GM12878 (cell line): ENCODE measurements around the gene SEMA4C. TPM values are rescaled to one million over a fixed set of nuclear protein-coding genes. Genes with fewer than 3 reads are reported as not detected.

ENCODE experiments used
- ATAC-seq: fragments of 200-7000 bp; cut with Tn5 transposase; 3 replicates; pipeline ENCODE4 v1.9.1; 2020; ENCODE audit warnings: mild to moderate bottlenecking, moderate library complexity
- BruUV-seq: library from RNA; stranded (reverse); fragments of 400-500 nt; replicated peaks from 2 replicates; lab custom pipeline; 2021; lab: Mats Ljungman, UMichigan
- CTCF ChIA-PET: fragments of 300-600 bp; sonication (Branson Sonifier 250); formaldehyde crosslinking; extraction: SDS; loops from one replicate; lab custom pipeline; 2021; ENCODE audit warnings: inconsistent platforms; lab: Yijun Ruan, JAX
- POLR2A ChIA-PET: fragments of 350-600 bp; formaldehyde crosslinking; extraction: SDS; loops from one replicate; lab custom pipeline; 2021; ENCODE audit warnings: inconsistent platforms; lab: Charles Lee
- RAD21 ChIA-PET: fragments of 300-600 bp; sonication (Branson Sonifier 250); formaldehyde crosslinking; loops from one replicate; lab custom pipeline; 2023; ENCODE audit warnings: antibody characterized with exemption; ENCODE audit not compliant: unreplicated experiment; lab: Charles Lee
- SMC1A ChIA-PET: fragments of 300-600 bp; sonication (Branson Sonifier 250); formaldehyde crosslinking; loops from one replicate; lab custom pipeline; 2023; ENCODE audit not compliant: unreplicated experiment, uncharacterized antibody; lab: Charles Lee
- DNase-seq: peaks from one replicate; pipeline ENCODE4 v3.0.0-alpha.2; 2011; ENCODE audit warnings: low read depth, low spot score
- FAIRE-seq: peaks from 3 replicates; lab custom pipeline; 2011; peaks lifted over from hg19 to GRCh38; lab: Jason Lieb, UNC
- H2AFZ ChIP-seq: 2 replicates; pipeline ENCODE4 v1.6.0; 2011; ENCODE audit warnings: low read depth, low read length, control low read depth; ENCODE audit not compliant: control insufficient read depth
- H3K27ac ChIP-seq: 2 replicates; pipeline ENCODE4 v1.5.1; 2011; ENCODE audit warnings: control low read depth; ENCODE audit not compliant: control insufficient read depth, insufficient read depth
- H3K27me3 ChIP-seq, 2 experiments: replicated peaks in 1 of 2; 2 replicates each; pipeline versions ENCODE4 v1.6.0 to v1.6.1; 2011; ENCODE audit warnings: low read length in 1 of 2; ENCODE audit not compliant: control insufficient read depth in 2 of 2, insufficient read depth in 2 of 2
- H3K36me3 ChIP-seq, 2 experiments: 2 replicates each; pipeline ENCODE4 v1.5.1; 2011; ENCODE audit warnings: low read length in 1 of 2; ENCODE audit not compliant: control insufficient read depth in 2 of 2, insufficient read depth in 2 of 2
- H3K4me1 ChIP-seq: 2 replicates; pipeline ENCODE4 v1.6.1; 2011; ENCODE audit warnings: mild to moderate bottlenecking, low read length, moderate library complexity, mixed read lengths; ENCODE audit not compliant: control insufficient read depth, insufficient read depth
- H3K4me2 ChIP-seq: 2 replicates; pipeline ENCODE4 v1.6.0; 2011; ENCODE audit warnings: control low read depth; ENCODE audit not compliant: control insufficient read depth, insufficient read depth
- H3K4me3 ChIP-seq: fragments of 200-600 bp; sonication (generic); 2 replicates; pipeline ENCODE4 v1.5.1; 2016
- H3K79me2 ChIP-seq: 2 replicates; pipeline ENCODE4 v1.6.0; 2011; ENCODE audit warnings: low read length; ENCODE audit not compliant: control insufficient read depth, insufficient read depth
- H3K9ac ChIP-seq: 2 replicates; pipeline ENCODE4 v1.8.0; 2011; ENCODE audit warnings: low read length, control low read depth, mixed read lengths; ENCODE audit not compliant: control insufficient read depth, insufficient read depth
- H3K9me3 ChIP-seq: replicated peaks from 3 replicates; pipeline ENCODE4 v1.5.1; 2011; ENCODE audit warnings: mild to moderate bottlenecking, low read length; ENCODE audit not compliant: control insufficient read depth, insufficient read depth
- H4K20me1 ChIP-seq: 2 replicates; pipeline ENCODE4 v1.6.0; 2011; ENCODE audit not compliant: control insufficient read depth, insufficient read depth
- BCL3 ChIP-seq: IDR thresholded peaks from 2 replicates; pipeline ENCODE4 v1.6.1; 2011; ENCODE audit warnings: borderline replicate concordance, low read depth, mild to moderate bottlenecking, moderate library complexity, low read length; ENCODE audit not compliant: insufficient read depth, poor library complexity, severe bottlenecking
- DPF2 ChIP-seq: fragments of 450-650 bp; IDR thresholded peaks from 2 replicates; pipeline ENCODE4 v1.6.1; 2017; ENCODE audit warnings: mild to moderate bottlenecking
- IKZF2 ChIP-seq, 2 experiments: fragments of 450-650 bp; IDR thresholded peaks; 2 replicates each; pipeline ENCODE4 v1.6.1; 2017; ENCODE audit warnings: mild to moderate bottlenecking in 2 of 2, moderate library complexity in 2 of 2
- JUND ChIP-seq: IDR thresholded peaks from 2 replicates; pipeline ENCODE4 v1.6.1; 2012; ENCODE audit warnings: low read depth, mild to moderate bottlenecking, low read length, improper control_type of control experiment, moderate library complexity
- NBN ChIP-seq: fragments of 450-650 bp; IDR thresholded peaks from 2 replicates; pipeline ENCODE4 v1.6.1; 2016
- RCOR1 ChIP-seq: conservative IDR thresholded peaks from 2 replicates; pipeline ENCODE4 v1.6.1; 2012; ENCODE audit warnings: low read depth, low read length, improper control_type of control experiment
- SIX5 ChIP-seq: IDR thresholded peaks from 2 replicates; pipeline ENCODE4 v1.6.1; 2011; ENCODE audit warnings: mild to moderate bottlenecking, low read depth, low read length, moderate library complexity; ENCODE audit not compliant: severe bottlenecking
- USF1 ChIP-seq: IDR thresholded peaks from 2 replicates; pipeline ENCODE4 v1.6.1; 2011; ENCODE audit warnings: borderline replicate concordance, low read depth, mild to moderate bottlenecking, moderate library complexity, mixed read lengths, low read length; ENCODE audit not compliant: insufficient read depth; ENCODE audit errors: extremely low read length
- WGBS: methylation state at CpG from one replicate; pipeline ENCODE4 v1.1.6; 2016; ENCODE audit warnings: low lambda C conversion rate; ENCODE audit not compliant: insufficient replicate concordance, insufficient coverage; ENCODE audit errors: missing lambda C conversion rate; 5-methylcytosine and 5-hydroxymethylcytosine counted together
- in situ Hi-C: fragments of 300-500 bp; cut with MboI; formaldehyde crosslinking; loops from 9 replicates; pipeline ENCODE4 v1.14.3; 2018; ENCODE audit warnings: mixed read lengths
- intact Hi-C: fragments of 100-400 bp; cut with micrococcal nuclease; formaldehyde crosslinking; loops from one replicate; pipeline ENCODE4 v1.14.2; 2022; ENCODE audit not compliant: unreplicated experiment
- polyA plus RNA-seq, 11 experiments: library from polyadenylated mRNA; depleted of rRNA in 4 of 11; unstranded in 6 of 11; stranded (reverse) in 5 of 11; fragments of >200 nt; fragmentation: Nextera tagmentation in 4 of 11; fragmentation: Illumina TruSeq in 1 of 11; extraction: Ambion mirVana in 4 of 11; extraction: Trizol in 1 of 11; gene quantifications; 1 replicate in 1 of 11; 2 replicates in 10 of 11; pipeline versions ENCODE4 v1.2.1 to v1.2.3, GENCODE V29; 2011 to 2016; ENCODE audit warnings: inconsistent platforms in 2 of 11, missing spikeins in 2 of 11, low read depth in 1 of 11
- total RNA-seq, 4 experiments: library from RNA; depleted of rRNA in 3 of 4; stranded (reverse); fragments of >200 nt in 3 of 4; fragmentation: Illumina TruSeq in 1 of 4; extraction: Trizol in 1 of 4; gene quantifications; 2 replicates each; pipeline versions ENCODE4 v1.2.1 to v1.2.3, GENCODE V29; 2013 to 2021
- TF ChIP-seq, protein P1 (sequence below): fragments of 450-650 bp; IDR thresholded peaks from 2 replicates; pipeline ENCODE4 v1.6.1; 2018; ENCODE audit warnings: borderline replicate concordance, mild to moderate bottlenecking; ENCODE audit not compliant: partially characterized antibody

The SEMA4C gene
- total and polyA plus RNA-seq, 10 of the 15 experiments (the other 5 are each of a cell fraction or from before 2014, with no cell fraction given) = 0.06 to 21.6 (median 6.8) TPM

GRCh38 chr2:96895746-96896651 lies 26.1 kb upstream of the SEMA4C start:
- TF ChIP-seq SIX5 = no peak
- TF ChIP-seq JUND = no peak
- no peak for TF ChIP-seq IKZF2 (IDR thresholded peaks at IDR 0.05)
- H3K4me2 ChIP-seq = no peak overlapping the region
- no peaks in the 10 kb centered on the region for H3K9me3 ChIP-seq
- ChIA-PET CTCF (interaction anchor here (0.9 to 1.3 kb wide), 3 partner anchors 38 to 54 kb away, joined by 3 to 4 read pairs (median 3); partner anchors contain the start of gene ANKRD39), POLR2A (no interaction called here), SMC1A (no interaction called here), RAD21 (interaction anchor here (0.9 kb wide), 1 partner anchor 38 kb away, joined by 3 read pairs; the partner anchor contains the start of gene ANKRD39)
- no peak for DNase-seq
- 42% methylated on average over 18 of the region's 18 CpGs for WGBS
- ATAC-seq = no peak; the same call in 2 of the 3 replicates
- no peaks in the 10 kb centered on the region for H4K20me1 ChIP-seq
- no peak for FAIRE-seq
- no peaks in the 10 kb centered on the region; a peak in 1 of 4 replicates for H3K27me3 ChIP-seq
- no peak overlapping the region for H3K9ac ChIP-seq
- H3K36me3 ChIP-seq = no peaks in the 10 kb centered on the region
- no peak overlapping the region for H3K4me3 ChIP-seq
- BruUV-seq = no TSS peak
- no peaks in the 10 kb centered on the region for H3K79me2 ChIP-seq
- H3K4me1 ChIP-seq = no peaks in the 10 kb centered on the region
- no peak overlapping the region for H3K27ac ChIP-seq
- intact Hi-C loops (no loop called here), in situ Hi-C loops (no loop called here)
- no peak overlapping the region for H2AFZ ChIP-seq

DNA sequence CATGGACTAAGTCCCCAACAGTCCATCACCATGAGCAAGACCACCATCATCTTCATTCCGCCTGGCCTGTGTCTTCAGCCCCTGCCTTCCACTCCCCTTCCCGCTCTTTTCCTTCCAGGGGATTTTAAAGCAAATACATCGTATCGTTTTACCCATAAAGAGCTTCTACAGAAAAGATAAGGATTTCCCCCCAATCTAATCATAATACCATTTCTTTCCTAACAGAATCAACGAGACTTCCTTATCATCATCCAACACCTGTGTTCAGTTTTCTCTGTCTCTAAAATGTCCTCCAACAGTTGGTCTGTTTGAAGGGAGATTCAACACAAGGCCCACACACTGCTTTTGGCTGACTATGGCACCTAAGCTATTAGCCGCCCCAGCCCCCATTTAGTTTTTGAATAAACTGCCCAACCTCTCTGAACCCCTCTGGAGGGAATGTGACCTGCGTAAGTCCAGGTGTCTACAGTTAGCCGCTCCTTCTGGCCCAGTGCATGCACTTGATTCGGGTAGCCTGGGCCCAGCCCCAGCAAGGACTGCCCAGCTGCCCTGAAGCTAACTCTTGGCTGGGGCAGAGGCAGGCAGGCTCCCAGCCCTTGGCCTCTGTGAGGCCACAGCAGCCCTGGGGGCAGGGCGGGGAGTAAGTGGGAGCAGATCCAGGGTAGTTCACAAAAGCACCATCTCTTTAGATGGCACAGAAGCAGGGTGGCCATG lies 25.3 kb upstream of the SEMA4C start:
- Histone ChIP-seq H3K4me2 (no peak overlapping the region), H3K36me3 (no peaks in the 10 kb centered on the region), H3K9me3 (no peaks in the 10 kb centered on the region), H4K20me1 (no peaks in the 10 kb centered on the region), H3K27ac (no peak overlapping the region), H3K4me3 (no peak overlapping the region), H3K4me1 (no peaks in the 10 kb centered on the region), H3K27me3 (no peaks in the 10 kb centered on the region; a peak in 1 of 4 replicates), H2AFZ (no peak overlapping the region), H3K79me2 (no peaks in the 10 kb centered on the region), H3K9ac (no peak overlapping the region)
- ChIA-PET SMC1A (no interaction called here), POLR2A (no interaction called here), CTCF (interaction anchor here (1.1 to 1.3 kb wide), 2 partner anchors 37 to 55 kb away, joined by 3 to 4 read pairs; no protein-coding TSS in a partner anchor), RAD21 (interaction anchor here (0.9 kb wide), 1 partner anchor 37 kb away, joined by 3 read pairs; the partner anchor contains the start of gene ANKRD39)
- ATAC-seq (no peak), FAIRE-seq (no peak), DNase-seq (no peak)
- no TSS peak for BruUV-seq
- intact Hi-C loops (no loop called here), in situ Hi-C loops (no loop called here)
- 42% methylated on average over 10 of the region's 10 CpGs for WGBS
- TF ChIP-seq NBN (no peak), RCOR1 (no peak), USF1 (no peak), DPF2 (no peak), BCL3 (no peak)
- TF ChIP-seq, protein P1, sequence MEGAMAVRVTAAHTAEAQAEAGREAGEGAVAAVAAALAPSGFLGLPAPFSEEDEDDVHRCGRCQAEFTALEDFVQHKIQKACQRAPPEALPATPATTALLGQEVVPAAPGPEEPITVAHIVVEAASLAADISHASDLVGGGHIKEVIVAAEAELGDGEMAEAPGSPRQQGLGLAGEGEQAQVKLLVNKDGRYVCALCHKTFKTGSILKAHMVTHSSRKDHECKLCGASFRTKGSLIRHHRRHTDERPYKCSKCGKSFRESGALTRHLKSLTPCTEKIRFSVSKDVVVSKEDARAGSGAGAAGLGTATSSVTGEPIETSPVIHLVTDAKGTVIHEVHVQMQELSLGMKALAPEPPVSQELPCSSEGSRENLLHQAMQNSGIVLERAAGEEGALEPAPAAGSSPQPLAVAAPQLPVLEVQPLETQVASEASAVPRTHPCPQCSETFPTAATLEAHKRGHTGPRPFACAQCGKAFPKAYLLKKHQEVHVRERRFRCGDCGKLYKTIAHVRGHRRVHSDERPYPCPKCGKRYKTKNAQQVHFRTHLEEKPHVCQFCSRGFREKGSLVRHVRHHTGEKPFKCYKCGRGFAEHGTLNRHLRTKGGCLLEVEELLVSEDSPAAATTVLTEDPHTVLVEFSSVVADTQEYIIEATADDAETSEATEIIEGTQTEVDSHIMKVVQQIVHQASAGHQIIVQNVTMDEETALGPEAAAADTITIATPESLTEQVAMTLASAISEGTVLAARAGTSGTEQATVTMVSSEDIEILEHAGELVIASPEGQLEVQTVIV = no peak
